GM18870 (cell line): ENCODE results near the gene NAGS.
"Not testable (repeated sequence)": the region's sequence is repeated elsewhere in the genome, so short reads cannot be mapped to it uniquely, and the experiment has no call there.

Experiments used
- ATAC-seq: cut with Tn5 transposase; IDR thresholded peaks from one replicate; pipeline ENCODE4 v1.9.1; 2021; ENCODE audit warnings: moderate library complexity; ENCODE audit not compliant: unreplicated experiment

NAGS gene

DNA sequence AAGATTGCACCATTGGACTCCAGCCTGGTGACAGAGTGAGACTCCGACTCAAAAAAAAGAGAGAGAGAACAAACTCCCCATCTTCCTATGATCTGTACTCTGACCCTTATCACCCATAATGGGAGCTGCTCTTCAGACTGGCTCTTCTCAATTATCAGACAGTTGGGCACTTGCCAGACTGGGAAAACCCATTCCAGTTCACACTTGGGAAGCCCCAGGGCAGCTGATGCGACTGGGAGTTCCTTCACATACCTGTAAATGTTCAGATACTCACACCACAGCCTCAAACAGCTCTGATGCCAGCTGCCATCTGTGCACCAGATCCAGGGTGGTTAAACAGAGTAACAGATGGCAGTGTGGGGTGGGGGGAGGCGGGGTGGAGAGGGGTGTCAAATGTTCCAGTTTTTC lies 34.2 kb downstream of the NAGS start:
- ATAC-seq = no peak

- no peak for ATAC-seq
Measured at GRCh38 chr17:44039829-44040635, 35.6 kb downstream of the NAGS start.

DNA sequence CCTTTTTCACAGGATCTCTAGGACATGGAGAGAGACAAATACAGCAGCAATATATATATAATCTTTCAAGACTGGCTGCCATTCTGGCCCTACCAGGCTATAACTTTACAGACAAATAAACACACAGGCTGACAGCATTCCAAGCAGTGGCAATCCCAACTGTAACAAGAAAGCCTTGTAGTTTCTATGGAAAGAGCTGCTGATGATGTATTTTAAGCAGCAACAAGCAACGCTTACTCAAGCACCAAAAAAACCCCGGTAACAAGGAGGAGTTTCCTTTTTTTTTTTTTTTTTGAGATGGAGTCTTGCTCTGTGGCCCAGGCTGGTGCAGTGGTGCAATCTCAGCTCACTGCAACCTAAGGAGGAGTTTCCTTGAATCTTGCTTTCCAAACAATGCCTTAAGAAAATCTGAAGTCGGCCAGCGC lies 38.9 kb downstream of the NAGS start:
- ATAC-seq = no peak

DNA sequence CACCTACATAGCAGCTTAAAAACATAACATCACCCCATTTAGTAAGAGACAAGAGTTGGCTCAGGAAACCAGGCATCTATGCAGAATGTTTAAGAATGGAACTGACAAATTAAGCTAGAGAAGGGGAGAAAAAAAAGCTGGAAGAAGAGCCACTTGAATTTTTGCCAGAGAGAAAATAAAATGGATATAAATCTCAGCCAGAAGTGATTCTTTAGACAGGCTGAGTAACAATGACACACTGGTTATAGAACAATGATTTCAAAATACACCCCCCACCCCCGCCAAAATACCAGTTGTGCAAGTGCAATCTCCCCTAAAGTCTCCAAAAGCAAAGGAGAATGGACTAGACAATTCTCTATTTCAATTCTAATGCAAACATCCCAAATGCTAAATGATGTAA lies 39.6 kb downstream of the NAGS start:
- no peak for ATAC-seq

GRCh38 chr17:44045486-44045885 lies 41.1 kb downstream of the NAGS start:
- ATAC-seq = no peak

- ATAC-seq = not testable (repeated sequence)
Measured at GRCh38 chr17:44046893-44047292, 42.5 kb downstream of the NAGS start.

- no peak for ATAC-seq
Measured at GRCh38 chr17:44049294-44050060, 45.1 kb downstream of the NAGS start.

DNA sequence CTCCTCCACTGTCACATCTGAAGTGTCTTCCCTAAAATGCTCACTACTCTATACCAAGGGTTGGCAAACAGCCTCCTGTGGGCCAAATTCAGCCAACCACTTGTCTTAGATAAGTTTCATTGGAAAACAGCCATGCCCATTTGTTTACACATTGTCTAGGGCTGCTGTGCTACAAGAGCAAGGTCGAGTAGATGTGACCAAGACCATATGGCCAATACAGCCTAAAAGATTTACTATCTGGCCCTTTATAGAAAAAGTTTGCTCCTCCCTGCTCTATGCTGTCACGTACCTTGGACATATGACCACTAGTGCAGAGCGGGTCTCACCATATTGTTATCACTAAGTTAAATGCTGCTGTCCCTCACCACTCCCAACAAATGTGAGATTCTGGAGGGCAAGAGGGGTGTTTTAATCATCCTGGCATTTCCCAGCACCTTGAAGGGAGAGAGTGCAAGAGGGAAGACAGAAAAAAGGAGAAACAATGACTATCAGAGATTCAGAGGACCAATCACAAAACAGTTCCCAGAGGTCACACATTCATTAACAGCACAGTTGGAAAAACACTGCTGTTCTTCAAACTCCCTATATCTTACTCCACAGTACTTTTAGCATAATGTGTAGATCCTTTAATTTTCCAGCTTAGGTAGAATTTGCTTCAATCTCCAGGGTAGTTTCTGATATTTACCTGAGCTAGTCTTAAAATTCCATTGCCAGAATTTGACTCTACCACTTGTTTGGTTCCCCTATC lies 48.9 kb downstream of the NAGS start:
- ATAC-seq = no peak
